Measurements from ENCODE around the gene METRN. TPM values are rescaled to one million over a fixed set of nuclear protein-coding genes. Genes with fewer than 3 reads are reported as not detected.

Gene METRN
- total and polyA plus RNA-seq, 2 of the 4 experiments (the other 2 are of a cell fraction): 6.1 to 48.2 TPM

DNA sequence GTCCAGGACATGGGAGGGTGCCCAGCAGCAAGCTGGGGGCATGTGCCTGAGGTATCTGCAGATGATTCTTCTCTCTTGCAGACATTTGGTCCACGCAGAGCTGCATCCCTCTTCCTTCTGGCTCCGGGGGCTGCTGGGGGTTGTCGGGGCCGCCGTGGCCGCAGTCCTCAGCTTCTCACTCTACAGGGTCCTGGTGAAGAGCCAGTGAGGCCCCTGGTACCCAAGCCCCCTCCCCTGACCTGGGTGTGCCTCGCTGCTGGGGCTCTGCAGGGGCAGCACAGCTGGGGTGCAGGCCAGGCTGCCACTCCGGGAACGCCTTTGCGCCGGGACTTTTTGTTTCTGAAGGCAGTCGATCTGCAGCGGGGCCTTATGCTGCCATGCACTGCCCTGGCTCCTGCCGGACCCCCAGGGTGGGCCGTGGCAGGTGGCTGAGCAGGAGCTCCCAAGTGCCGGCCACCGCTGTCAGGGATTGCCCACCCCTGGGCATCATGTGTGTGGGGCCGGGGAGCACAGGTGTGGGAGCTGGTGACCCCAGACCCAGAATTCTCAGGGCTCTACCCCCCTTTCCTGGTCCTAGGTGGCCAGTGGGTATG, 41.4 kb upstream of the METRN start:
- no peak overlapping the region for H2BK15ac ChIP-seq (ENCODE audit: low read depth, low read length)
- no peak overlapping the region for H3K4me2 ChIP-seq (ENCODE audit: low read depth, low read length)
- H3K9ac ChIP-seq (ENCODE audit: low read depth, low read length): no peak overlapping the region
- BruUV-seq (replicated peaks): no TSS peak
- peak overlapping the region; percentile 1 for H2BK5ac ChIP-seq (ENCODE audit: low read depth, low read length, poor library complexity, severe bottlenecking)
- H3K4me3 ChIP-seq (ENCODE audit: insufficient read depth, low read depth, low read length): no peak overlapping the region
- H2AFZ ChIP-seq (replicated peaks; ENCODE audit: low read length, poor library complexity): no peak overlapping the region
- H2AK5ac ChIP-seq (ENCODE audit: low read depth, low read length): no peak overlapping the region
- no peak overlapping the region for H4K8ac ChIP-seq (ENCODE audit: low read depth in 2 of 2, low read length in 2 of 2)
- H3K27ac ChIP-seq (ENCODE audit: insufficient read depth, low read length): no peak overlapping the region
- in situ Hi-C loops (cut with MboI; ENCODE audit: low sequenced_read_pairs) (no loop called here), dilution Hi-C loops (cut with HindIII; ENCODE audit: low sequenced_read_pairs, unreplicated experiment) (no loop called here), intact Hi-C loops (cut with micrococcal nuclease) (no loop called here)
- no peak overlapping the region for H4K91ac ChIP-seq (ENCODE audit: insufficient read depth, low read depth, low read length)
- peaks cover 47% of the 10 kb centered on the region for H3K36me3 ChIP-seq (ENCODE audit: control insufficient read depth, insufficient read depth, low read length)
- TF ChIP-seq MXI1 (IDR thresholded peaks at IDR 0.05; ENCODE audit: borderline replicate concordance, low read depth, low read length) (no peak), RFX5 (IDR thresholded peaks at IDR 0.05; ENCODE audit: low read depth, low read length) (no peak), SMC3 (IDR thresholded peaks at IDR 0.05; ENCODE audit: low read depth, low read length) (no peak), MAZ (IDR thresholded peaks at IDR 0.05; ENCODE audit: borderline replicate concordance, low read depth, low read length) (no peak), RAD21 (IDR thresholded peaks at IDR 0.05; ENCODE audit: low read length) (no peak), CHD1 (IDR thresholded peaks at IDR 0.05; ENCODE audit: low read depth, low read length) (no peak), NFE2L2 (IDR thresholded peaks at IDR 0.05; ENCODE audit: low read depth, low read length) (no peak), CEBPB (IDR thresholded peaks at IDR 0.05; ENCODE audit: low read depth, low read length) (no peak), FOS (IDR thresholded peaks at IDR 0.05; ENCODE audit: low read depth, low read length) (no peak), POLR2A (IDR thresholded peaks at IDR 0.05; ENCODE audit: low read depth, low read length) (no peak), RCOR1 (IDR thresholded peaks at IDR 0.05; ENCODE audit: insufficient replicate concordance, low read length) (no peak)
- TF ChIP-seq, protein P1, sequence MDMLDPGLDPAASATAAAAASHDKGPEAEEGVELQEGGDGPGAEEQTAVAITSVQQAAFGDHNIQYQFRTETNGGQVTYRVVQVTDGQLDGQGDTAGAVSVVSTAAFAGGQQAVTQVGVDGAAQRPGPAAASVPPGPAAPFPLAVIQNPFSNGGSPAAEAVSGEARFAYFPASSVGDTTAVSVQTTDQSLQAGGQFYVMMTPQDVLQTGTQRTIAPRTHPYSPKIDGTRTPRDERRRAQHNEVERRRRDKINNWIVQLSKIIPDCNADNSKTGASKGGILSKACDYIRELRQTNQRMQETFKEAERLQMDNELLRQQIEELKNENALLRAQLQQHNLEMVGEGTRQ (IDR thresholded peaks at IDR 0.05; ENCODE audit: low read depth, low read length): no peak
- TF ChIP-seq, protein P2, sequence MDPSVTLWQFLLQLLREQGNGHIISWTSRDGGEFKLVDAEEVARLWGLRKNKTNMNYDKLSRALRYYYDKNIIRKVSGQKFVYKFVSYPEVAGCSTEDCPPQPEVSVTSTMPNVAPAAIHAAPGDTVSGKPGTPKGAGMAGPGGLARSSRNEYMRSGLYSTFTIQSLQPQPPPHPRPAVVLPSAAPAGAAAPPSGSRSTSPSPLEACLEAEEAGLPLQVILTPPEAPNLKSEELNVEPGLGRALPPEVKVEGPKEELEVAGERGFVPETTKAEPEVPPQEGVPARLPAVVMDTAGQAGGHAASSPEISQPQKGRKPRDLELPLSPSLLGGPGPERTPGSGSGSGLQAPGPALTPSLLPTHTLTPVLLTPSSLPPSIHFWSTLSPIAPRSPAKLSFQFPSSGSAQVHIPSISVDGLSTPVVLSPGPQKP (IDR thresholded peaks at IDR 0.05; ENCODE audit: borderline replicate concordance, low read depth, low read length): no peak
- H2BK20ac ChIP-seq (ENCODE audit: low read depth, low read length): no peak overlapping the region
- peaks cover 14% of the 10 kb centered on the region for H3K4me1 ChIP-seq (ENCODE audit: control insufficient read depth, insufficient read depth, low read length)
- no peaks in the 10 kb centered on the region for H3K27me3 ChIP-seq (ENCODE audit: control insufficient read depth, insufficient read depth, low read length)
- peaks cover 26% of the 10 kb centered on the region for H4K20me1 ChIP-seq (ENCODE audit: insufficient read depth, low read length)
- WGBS, 2 experiments (ENCODE audit: extremely low coverage in 2 of 2, insufficient read length in 1 of 2): 90% methylated on average over 10 of the region's 18 CpGs; no CpG with 5 or more reads in 1 of the 2 experiments
- H3K23ac ChIP-seq (ENCODE audit: low read depth, low read length): no peak overlapping the region
- H3K9me3 ChIP-seq (ENCODE audit: control insufficient read depth, insufficient read depth, low read length): no peaks in the 10 kb centered on the region
- H3K56ac ChIP-seq (ENCODE audit: extremely low read depth, insufficient read depth, low read length): no peak overlapping the region
- H2AK9ac ChIP-seq (replicated peaks; ENCODE audit: low read depth, low read length, poor library complexity): no peak overlapping the region
- CTCF ChIA-PET: no interaction called here
- H3K9me1 ChIP-seq (ENCODE audit: insufficient read depth, low read length): no peaks in the 10 kb centered on the region; the same call in 1 of the 2 replicates
- POLR2A ChIA-PET (ENCODE audit: unreplicated experiment): no interaction called here
- DNase-seq: no peak
- peaks cover 0 to 36% of the 10 kb centered on the region in 2 experiments; a peak in 1 of 4 replicates for H3K79me1 ChIP-seq (ENCODE audit: low read depth in 1 of 2, low read length in 2 of 2)
- no peak overlapping the region for H4K5ac ChIP-seq (ENCODE audit: low read depth, low read length)
- no peak overlapping the region for H3K14ac ChIP-seq (replicated peaks; ENCODE audit: low read depth, low read length)
- H3K18ac ChIP-seq (ENCODE audit: low read depth, low read length): no peak overlapping the region
- no peak for ATAC-seq (ENCODE audit: low read depth)
- no peak overlapping the region for H3K4ac ChIP-seq (ENCODE audit: low read depth, low read length)
- H2BK120ac ChIP-seq (ENCODE audit: low read depth, low read length): no peak overlapping the region
